ENCODE results near the gene HOXA1. TPM values are rescaled to one million over a fixed set of nuclear protein-coding genes. Genes with fewer than 3 reads are reported as not detected.

Gene HOXA1
- total RNA-seq, 1 experiment from 2014 or later = 0.24 TPM

Other genes with a start within 250 kb of the HOXA1 start
- 68.1 and 83.1 TPM in 2 replicates for gene SKAP2, start 231.4 kb downstream of the HOXA1 start, total RNA-seq (2022)
- 1.9 and 3.2 TPM in 2 replicates for gene HOXA2, start 6.7 kb upstream of the HOXA1 start, total RNA-seq (2022)
- 1.0 and 1.2 TPM in 2 replicates for gene HOXA4, start 34.8 kb upstream of the HOXA1 start, total RNA-seq (2022)
- gene HOXA5, start 47.7 kb upstream of the HOXA1 start, total RNA-seq (2022) = 8.3 and 10.6 TPM in 2 replicates
- 11.4 and 12.4 TPM in 2 replicates for gene HOXA6, start 51.8 kb upstream of the HOXA1 start, total RNA-seq (2022)
- 15.9 and 20.9 TPM in 2 replicates for gene HOXA3, start 56.6 kb upstream of the HOXA1 start, total RNA-seq (2022)
- gene HOXA7, start 60.7 kb upstream of the HOXA1 start, total RNA-seq (2022) = not detected in 2 replicates
- 1.7 and 2.5 TPM in 2 replicates for gene HOXA9, start 69.5 kb upstream of the HOXA1 start, total RNA-seq (2022)
- 11.8 and 12.1 TPM in 2 replicates for gene HOXA10, start 78.3 kb upstream of the HOXA1 start, total RNA-seq (2022)
- 0.39 and 0.54 TPM in 2 replicates for gene HOXA11, start 89.2 kb upstream of the HOXA1 start, total RNA-seq (2022)
- 1.3 and 1.6 TPM in 2 replicates for gene HOXA13, start 104.1 kb upstream of the HOXA1 start, total RNA-seq (2022)
- not detected in 2 replicates for gene EVX1, start 146.8 kb upstream of the HOXA1 start, total RNA-seq (2022)

Measured in Calu3 (cell line).